Measurements from ENCODE around the gene FARS2. TPM values are rescaled to one million over a fixed set of nuclear protein-coding genes. Genes with fewer than 3 reads are reported as not detected.

FARS2 gene
- total RNA-seq, 1 donor, result 29.8 TPM

DNA sequence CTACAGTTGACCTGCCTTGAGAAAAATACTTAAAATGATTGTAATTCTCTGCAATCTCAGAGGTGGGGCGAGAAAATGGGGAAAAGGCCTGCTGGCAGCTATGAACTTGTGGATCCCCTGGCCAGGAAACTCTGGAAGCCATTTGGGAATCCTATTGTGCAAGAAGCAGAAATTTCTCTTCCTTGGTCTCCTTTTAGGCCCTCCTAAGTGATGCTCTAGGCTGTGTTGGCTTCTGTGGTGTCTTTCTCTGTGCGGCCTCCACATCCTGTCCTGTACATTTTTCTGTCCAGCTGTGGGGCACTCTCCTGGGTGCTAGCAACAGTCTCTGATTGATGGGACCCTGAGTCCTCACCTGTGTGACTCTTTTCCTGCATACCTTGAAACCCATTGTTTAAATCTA, 290.9 kb downstream of the FARS2 start:
- TF ChIP-seq, protein P1, sequence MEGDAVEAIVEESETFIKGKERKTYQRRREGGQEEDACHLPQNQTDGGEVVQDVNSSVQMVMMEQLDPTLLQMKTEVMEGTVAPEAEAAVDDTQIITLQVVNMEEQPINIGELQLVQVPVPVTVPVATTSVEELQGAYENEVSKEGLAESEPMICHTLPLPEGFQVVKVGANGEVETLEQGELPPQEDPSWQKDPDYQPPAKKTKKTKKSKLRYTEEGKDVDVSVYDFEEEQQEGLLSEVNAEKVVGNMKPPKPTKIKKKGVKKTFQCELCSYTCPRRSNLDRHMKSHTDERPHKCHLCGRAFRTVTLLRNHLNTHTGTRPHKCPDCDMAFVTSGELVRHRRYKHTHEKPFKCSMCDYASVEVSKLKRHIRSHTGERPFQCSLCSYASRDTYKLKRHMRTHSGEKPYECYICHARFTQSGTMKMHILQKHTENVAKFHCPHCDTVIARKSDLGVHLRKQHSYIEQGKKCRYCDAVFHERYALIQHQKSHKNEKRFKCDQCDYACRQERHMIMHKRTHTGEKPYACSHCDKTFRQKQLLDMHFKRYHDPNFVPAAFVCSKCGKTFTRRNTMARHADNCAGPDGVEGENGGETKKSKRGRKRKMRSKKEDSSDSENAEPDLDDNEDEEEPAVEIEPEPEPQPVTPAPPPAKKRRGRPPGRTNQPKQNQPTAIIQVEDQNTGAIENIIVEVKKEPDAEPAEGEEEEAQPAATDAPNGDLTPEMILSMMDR (IDR thresholded peaks at IDR 0.05; ENCODE audit: insufficient read depth, low read depth, low read length), result no peak
- DNase-seq (ENCODE audit: low read depth), result no peak
- no peak overlapping the region for H3K4me3 ChIP-seq (ENCODE audit: low read depth, low read length)

GRCh38 chr6:5553767-5554166, 292.5 kb downstream of the FARS2 start:
- TF ChIP-seq, protein P1 (IDR thresholded peaks at IDR 0.05; ENCODE audit: insufficient read depth, low read depth, low read length), result no peak
- no peak overlapping the region for H3K4me3 ChIP-seq (ENCODE audit: low read depth, low read length)
- no peak for DNase-seq (ENCODE audit: low read depth)

- no peak for DNase-seq (ENCODE audit: low read depth)
- TF ChIP-seq, protein P1 (IDR thresholded peaks at IDR 0.05; ENCODE audit: insufficient read depth, low read depth, low read length), result no peak
- H3K4me3 ChIP-seq (ENCODE audit: low read depth, low read length), result no peak overlapping the region
Measured at GRCh38 chr6:5554226-5554625, 292.9 kb downstream of the FARS2 start.

DNA sequence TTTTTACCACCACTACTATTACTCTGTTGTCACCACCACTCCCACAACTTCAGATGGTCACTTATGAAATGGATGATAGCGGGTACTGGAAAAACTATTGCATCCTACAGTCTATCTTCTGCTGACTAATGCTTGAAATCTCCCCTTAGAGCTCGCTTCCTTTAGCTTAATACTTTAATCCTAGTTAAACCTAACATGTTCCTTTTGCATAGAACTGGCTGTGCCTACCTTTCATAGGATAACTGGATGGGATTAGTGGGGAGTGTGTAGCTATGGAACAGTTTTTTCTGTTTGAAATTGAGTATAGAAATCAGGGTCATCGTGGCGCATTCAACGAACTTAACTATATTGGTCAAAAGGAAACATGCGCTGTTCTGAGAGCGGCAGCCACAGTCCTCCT, 294.7 kb downstream of the FARS2 start:
- TF ChIP-seq, protein P1 (IDR thresholded peaks at IDR 0.05; ENCODE audit: insufficient read depth, low read depth, low read length), result no peak

GRCh38 chr6:5557506-5557905, 296.2 kb downstream of the FARS2 start:
- no peak overlapping the region for H3K4me3 ChIP-seq (ENCODE audit: low read depth, low read length)
- DNase-seq (ENCODE audit: low read depth), result peak; percentile 40
- TF ChIP-seq, protein P1 (IDR thresholded peaks at IDR 0.05; ENCODE audit: insufficient read depth, low read depth, low read length), result no peak

More for the DNA sequence above, 294.7 kb downstream of the FARS2 start:
- H3K4me3 ChIP-seq (ENCODE audit: low read depth, low read length), result no peak overlapping the region
- peak; percentile 85 for DNase-seq (ENCODE audit: low read depth)

DNA sequence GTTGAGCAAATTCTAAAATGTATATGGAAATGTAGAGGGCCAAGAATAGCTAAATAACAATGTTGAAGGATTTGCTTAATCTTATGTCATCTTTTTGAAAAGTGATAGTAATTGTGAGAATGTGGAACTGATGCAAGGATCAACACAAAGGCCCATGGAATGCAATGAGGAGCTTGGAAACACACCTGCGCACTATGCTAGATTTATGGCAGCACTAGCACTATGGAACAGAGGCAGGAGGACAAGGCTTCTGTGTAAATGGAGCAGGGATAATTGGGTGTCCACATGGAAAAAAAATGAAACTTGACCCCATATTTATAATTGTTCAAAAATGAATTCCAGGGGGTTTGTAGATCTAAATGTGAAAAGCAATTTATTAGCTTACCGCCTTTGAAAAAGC, 298.3 kb downstream of the FARS2 start:
- H3K4me3 ChIP-seq (ENCODE audit: low read depth, low read length), result no peak overlapping the region
- no peak for DNase-seq (ENCODE audit: low read depth)
- TF ChIP-seq, protein P1 (IDR thresholded peaks at IDR 0.05; ENCODE audit: insufficient read depth, low read depth, low read length), result no peak

GRCh38 chr6:5562277-5562676, 301.0 kb downstream of the FARS2 start:
- DNase-seq (ENCODE audit: low read depth), result no peak
- TF ChIP-seq, protein P1 (IDR thresholded peaks at IDR 0.05; ENCODE audit: insufficient read depth, low read depth, low read length), result no peak
- H3K4me3 ChIP-seq (ENCODE audit: low read depth, low read length), result no peak overlapping the region

Data from fibroblast of villous mesenchyme (primary cell).